ENCODE data around the gene TST. TPM values are rescaled to one million over a fixed set of nuclear protein-coding genes. Genes with fewer than 3 reads are reported as not detected.

TST gene
- total RNA-seq, 2 donors from 2014 or later: 38.1 to 58.1 TPM

DNA sequence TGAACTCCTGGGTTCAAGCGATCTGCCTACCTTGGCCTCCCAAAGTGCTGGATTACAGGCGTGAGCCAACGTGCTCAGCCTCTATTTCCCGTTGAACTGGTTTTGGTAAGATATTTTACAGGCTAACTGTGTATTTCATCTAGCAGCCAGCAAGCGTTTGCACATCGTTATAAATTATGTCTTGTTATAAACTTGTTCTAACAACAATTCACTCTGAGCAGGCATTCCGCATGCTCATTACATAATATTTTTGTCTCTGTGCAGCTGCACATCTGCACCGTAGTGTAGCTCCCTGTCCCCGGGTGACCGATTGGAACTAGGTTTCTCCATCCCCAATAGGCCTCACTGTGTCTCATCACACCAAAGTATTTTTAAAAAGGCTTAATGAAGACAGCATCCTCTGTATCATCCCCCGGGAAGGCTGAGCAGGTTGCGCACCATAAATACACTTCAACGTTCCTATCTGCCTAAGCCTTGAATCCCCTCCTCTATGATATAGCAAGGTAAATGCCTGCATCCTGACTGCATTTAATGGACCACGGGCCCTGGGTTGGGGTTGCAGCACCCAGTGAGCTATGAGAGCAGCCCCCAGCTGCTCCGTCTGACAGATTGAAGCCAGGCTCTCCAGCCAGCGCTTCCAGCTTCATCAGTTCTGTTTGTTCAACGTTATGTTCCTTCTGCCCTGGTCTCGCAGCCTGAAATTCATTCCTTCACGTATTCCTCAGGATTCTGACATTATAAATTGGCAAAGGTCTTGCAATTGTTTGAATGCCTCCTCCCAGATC lies 47.7 kb downstream of the TST start:
- H3K4me3 ChIP-seq: no peak overlapping the region
- 35% methylated on average over 19 of the region's 19 CpGs for WGBS
- intact Hi-C loops (cut with DNase I): no loop called here

DNA sequence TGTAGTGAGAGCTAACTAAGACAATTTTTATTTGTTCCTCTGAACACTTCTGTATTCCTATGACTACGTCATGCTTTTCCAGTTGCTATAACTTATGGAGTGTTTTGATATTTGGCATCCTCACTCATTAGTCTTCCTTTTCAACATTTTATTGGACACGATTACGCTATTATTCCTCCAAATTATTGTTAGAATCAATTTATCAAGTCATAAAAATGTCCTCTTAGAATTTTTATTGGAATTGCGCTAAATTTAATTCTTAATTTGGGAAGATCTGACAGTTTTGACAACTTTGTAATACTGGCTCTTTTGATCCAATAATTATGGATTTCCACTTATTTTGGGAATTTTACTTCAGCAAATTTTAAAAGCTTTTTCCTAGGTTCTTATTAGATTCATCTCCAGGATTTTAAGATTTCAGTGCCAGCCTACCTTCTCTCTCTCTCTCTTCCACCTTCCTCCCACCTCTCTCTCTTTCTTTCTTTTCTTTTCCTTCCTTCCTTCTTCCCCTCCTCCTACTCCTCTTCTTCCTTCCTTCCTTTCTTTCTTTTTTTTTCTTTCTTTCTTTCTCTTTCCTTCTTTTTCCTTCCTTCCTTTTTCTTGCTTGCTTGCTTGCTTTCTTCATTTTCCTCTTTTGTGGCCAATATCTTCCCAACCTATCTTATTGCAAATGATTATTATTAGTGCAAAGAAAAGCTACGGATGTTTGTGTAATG lies 50.8 kb downstream of the TST start:
- TF ChIP-seq, protein P1, sequence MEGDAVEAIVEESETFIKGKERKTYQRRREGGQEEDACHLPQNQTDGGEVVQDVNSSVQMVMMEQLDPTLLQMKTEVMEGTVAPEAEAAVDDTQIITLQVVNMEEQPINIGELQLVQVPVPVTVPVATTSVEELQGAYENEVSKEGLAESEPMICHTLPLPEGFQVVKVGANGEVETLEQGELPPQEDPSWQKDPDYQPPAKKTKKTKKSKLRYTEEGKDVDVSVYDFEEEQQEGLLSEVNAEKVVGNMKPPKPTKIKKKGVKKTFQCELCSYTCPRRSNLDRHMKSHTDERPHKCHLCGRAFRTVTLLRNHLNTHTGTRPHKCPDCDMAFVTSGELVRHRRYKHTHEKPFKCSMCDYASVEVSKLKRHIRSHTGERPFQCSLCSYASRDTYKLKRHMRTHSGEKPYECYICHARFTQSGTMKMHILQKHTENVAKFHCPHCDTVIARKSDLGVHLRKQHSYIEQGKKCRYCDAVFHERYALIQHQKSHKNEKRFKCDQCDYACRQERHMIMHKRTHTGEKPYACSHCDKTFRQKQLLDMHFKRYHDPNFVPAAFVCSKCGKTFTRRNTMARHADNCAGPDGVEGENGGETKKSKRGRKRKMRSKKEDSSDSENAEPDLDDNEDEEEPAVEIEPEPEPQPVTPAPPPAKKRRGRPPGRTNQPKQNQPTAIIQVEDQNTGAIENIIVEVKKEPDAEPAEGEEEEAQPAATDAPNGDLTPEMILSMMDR (IDR thresholded peaks at IDR 0.05): no peak
- no peak for TF ChIP-seq POLR2AphosphoS5 (IDR thresholded peaks at IDR 0.05)
- no peak for TF ChIP-seq POLR2A (IDR thresholded peaks at IDR 0.05)
- peaks cover 4% of the 10 kb centered on the region for H3K4me1 ChIP-seq (replicated peaks)
- intact Hi-C loops (cut with DNase I): no loop called here
- DNase-seq (ENCODE audit: low spot score): no peak
- no peaks in the 10 kb centered on the region for H3K36me3 ChIP-seq
- H3K27me3 ChIP-seq (replicated peaks; ENCODE audit: insufficient read depth): no peaks in the 10 kb centered on the region
- no peak overlapping the region for H3K27ac ChIP-seq
- 35% methylated on average over 5 of the region's 5 CpGs for WGBS
- H3K4me3 ChIP-seq: no peak overlapping the region
- no peaks in the 10 kb centered on the region for H3K9me3 ChIP-seq

More for the DNA sequence above, 47.7 kb downstream of the TST start:
- DNase-seq (ENCODE audit: low spot score): peak; percentile 74
- no peaks in the 10 kb centered on the region for H3K9me3 ChIP-seq
- TF ChIP-seq POLR2A (IDR thresholded peaks at IDR 0.05) (no peak), POLR2AphosphoS5 (IDR thresholded peaks at IDR 0.05) (peak; percentile 97)
- TF ChIP-seq, protein P1 (IDR thresholded peaks at IDR 0.05): peak in 2 of 4 experiments; percentile 12 to 35
- H3K27me3 ChIP-seq (replicated peaks; ENCODE audit: insufficient read depth): no peaks in the 10 kb centered on the region
- H3K4me1 ChIP-seq (replicated peaks): peaks cover 4% of the 10 kb centered on the region
- peak overlapping the region; percentile 41 to 56 for H3K27ac ChIP-seq
- no peaks in the 10 kb centered on the region for H3K36me3 ChIP-seq

DNA sequence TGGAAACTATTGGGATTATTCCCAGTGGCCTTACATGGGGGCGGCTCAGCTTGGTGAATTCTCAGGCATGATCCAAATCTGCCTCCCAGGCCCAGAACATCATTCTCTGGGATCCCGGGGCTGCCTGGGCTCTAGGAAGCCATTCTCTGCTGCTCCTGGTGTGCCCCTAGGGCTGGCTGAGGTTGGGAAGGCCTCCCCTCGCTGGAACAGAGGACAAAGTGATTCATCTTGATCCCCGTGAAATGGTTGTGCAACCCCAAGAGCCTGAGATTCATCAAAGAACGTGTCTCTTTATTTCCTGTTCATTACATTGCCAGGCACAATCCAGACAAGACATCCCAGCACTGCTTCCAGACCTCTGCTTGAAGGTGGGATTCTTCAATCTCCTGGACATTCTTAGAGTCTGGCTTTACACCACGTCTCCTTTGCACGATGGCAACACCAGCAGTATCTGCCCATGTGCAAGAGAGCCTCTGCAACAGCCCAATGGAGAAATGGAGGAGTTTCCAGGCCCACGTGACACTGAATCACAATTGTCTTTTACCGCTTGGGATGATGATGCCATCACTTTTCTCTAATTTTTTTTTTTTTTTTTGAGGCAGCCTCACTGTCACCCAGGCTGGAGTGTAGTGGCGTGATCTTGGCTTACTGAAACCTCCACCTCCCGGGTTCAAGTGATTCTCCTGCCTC lies 52.3 kb downstream of the TST start:
- Histone ChIP-seq H3K27me3 (replicated peaks; ENCODE audit: insufficient read depth) (no peaks in the 10 kb centered on the region), H3K4me3 (no peak overlapping the region), H3K27ac (no peak overlapping the region), H3K4me1 (replicated peaks) (peaks cover 3% of the 10 kb centered on the region), H3K36me3 (no peaks in the 10 kb centered on the region), H3K9me3 (no peaks in the 10 kb centered on the region)
- DNase-seq (ENCODE audit: low spot score): no peak
- TF ChIP-seq, protein P1 (IDR thresholded peaks at IDR 0.05): no peak
- TF ChIP-seq POLR2A (IDR thresholded peaks at IDR 0.05) (no peak), POLR2AphosphoS5 (IDR thresholded peaks at IDR 0.05) (no peak)
- 91% methylated on average over 11 of the region's 11 CpGs for WGBS
- intact Hi-C loops (cut with DNase I): no loop called here

DNA sequence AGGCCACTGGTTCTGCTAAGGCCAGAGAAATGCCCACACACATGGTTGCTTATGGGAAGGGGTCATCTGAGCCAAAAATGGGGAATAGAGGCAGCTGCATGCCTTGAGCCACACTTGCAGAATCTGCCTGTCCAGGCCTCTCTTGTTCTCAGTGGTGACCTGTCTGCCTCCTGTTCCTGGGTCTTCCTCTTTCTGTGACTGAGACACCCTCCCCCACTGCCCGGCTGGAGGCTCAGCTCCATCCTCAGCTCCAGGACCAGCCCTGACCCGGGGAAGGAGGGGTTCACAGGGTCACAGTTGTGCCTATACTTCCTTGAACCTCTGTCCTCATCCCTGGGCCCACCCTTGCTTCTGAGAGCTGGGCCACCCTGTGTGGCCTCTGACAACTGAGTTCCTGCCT lies 53.6 kb downstream of the TST start:
- Histone ChIP-seq H3K4me3 (no peak overlapping the region), H3K27me3 (replicated peaks; ENCODE audit: insufficient read depth) (no peaks in the 10 kb centered on the region), H3K9me3 (no peaks in the 10 kb centered on the region), H3K36me3 (no peaks in the 10 kb centered on the region), H3K27ac (no peak overlapping the region), H3K4me1 (replicated peaks) (no peaks in the 10 kb centered on the region)
- no peak for DNase-seq (ENCODE audit: low spot score)
- TF ChIP-seq, protein P1 (IDR thresholded peaks at IDR 0.05): no peak
- TF ChIP-seq POLR2A (IDR thresholded peaks at IDR 0.05) (no peak), POLR2AphosphoS5 (IDR thresholded peaks at IDR 0.05) (no peak)
- WGBS: 85% methylated on average over 2 of the region's 2 CpGs
- intact Hi-C loops (cut with DNase I): no loop called here

All from prostate gland (tissue), 2 donors.